ENCODE results near the gene SLC12A5.
"Not testable (repeated sequence)": the region's sequence is repeated elsewhere in the genome, so short reads cannot be mapped to it uniquely, and the experiment has no call there.

DNA sequence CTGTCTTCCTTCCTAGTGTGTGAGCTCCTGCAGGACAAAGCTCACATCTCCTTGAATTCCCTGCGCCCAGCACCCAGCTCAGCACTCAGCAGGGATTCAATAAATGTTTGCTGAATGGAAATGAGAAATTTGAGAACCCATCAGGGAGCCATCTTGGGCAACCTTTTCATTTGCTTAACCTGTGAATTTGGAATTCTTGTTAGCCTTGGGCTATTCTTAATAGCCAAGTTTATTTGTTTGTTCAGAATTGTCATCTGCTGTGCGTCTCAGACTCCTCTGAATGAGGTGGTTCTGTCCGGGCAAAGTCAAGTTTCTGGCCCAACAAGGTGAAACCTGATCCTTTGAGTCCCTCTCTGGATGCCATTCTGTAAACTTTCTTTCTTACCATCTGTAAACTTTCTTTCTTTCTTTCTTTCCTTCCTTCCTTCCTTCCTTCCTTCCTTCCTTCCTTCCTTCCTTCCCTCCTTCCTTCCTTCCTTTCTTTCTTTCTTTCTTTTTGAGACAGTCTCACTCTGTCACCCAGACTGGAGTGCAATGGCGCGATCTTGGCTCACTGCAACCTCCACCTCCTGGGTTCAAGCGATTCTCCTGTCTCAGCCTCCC lies 33.4 kb upstream of the SLC12A5 start:
- TF ChIP-seq, protein P1, sequence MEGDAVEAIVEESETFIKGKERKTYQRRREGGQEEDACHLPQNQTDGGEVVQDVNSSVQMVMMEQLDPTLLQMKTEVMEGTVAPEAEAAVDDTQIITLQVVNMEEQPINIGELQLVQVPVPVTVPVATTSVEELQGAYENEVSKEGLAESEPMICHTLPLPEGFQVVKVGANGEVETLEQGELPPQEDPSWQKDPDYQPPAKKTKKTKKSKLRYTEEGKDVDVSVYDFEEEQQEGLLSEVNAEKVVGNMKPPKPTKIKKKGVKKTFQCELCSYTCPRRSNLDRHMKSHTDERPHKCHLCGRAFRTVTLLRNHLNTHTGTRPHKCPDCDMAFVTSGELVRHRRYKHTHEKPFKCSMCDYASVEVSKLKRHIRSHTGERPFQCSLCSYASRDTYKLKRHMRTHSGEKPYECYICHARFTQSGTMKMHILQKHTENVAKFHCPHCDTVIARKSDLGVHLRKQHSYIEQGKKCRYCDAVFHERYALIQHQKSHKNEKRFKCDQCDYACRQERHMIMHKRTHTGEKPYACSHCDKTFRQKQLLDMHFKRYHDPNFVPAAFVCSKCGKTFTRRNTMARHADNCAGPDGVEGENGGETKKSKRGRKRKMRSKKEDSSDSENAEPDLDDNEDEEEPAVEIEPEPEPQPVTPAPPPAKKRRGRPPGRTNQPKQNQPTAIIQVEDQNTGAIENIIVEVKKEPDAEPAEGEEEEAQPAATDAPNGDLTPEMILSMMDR (IDR thresholded peaks at IDR 0.05; ENCODE audit: low read depth, low read length, poor library complexity, severe bottlenecking) = not testable (repeated sequence)
- TF ChIP-seq EZH2phosphoT487 (IDR thresholded peaks at IDR 0.05; ENCODE audit: borderline replicate concordance, low read length) = not testable (repeated sequence)
